HG03520 (cell line): ENCODE data around the gene COX10.

Source experiments
- ATAC-seq: cut with Tn5 transposase; IDR thresholded peaks from one replicate; pipeline ENCODE4 v1.9.1; 2021; ENCODE audit warnings: mild to moderate bottlenecking, moderate library complexity; ENCODE audit not compliant: unreplicated experiment

Gene COX10

DNA sequence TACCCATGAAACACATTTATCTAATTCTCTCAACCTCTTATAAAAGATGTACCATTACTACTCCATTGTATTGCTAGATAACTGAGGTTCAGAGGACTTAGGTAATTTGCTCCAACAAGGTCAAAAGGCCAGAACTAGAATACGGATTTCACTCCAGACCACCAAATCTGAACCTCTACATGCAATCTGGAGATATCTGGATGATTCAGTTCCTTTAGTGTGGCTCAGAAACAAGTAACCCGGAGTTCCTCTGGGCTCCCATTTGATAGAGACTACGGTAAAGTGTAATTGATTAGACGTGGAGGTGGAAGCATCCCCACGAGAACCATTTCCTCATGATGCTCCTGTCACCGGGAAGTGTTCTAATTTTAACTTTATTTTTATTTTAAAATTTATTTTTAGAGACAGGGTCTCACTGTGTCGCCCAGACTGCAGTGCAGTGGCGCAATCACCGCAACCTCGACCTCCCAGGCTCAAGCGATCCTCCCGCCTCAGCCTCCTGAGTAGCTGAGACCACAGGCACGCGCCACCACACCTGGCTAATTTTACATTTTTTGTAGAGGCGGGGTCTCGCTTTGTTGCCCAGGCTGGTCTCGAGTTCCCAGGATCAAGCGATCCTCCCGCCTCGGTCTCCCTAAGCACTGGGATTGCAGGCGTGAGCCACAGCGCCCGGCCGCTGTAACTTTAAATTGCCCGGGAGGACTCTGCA is 608 bp upstream of the COX10 start:
- ATAC-seq, result peak; percentile 8

DNA sequence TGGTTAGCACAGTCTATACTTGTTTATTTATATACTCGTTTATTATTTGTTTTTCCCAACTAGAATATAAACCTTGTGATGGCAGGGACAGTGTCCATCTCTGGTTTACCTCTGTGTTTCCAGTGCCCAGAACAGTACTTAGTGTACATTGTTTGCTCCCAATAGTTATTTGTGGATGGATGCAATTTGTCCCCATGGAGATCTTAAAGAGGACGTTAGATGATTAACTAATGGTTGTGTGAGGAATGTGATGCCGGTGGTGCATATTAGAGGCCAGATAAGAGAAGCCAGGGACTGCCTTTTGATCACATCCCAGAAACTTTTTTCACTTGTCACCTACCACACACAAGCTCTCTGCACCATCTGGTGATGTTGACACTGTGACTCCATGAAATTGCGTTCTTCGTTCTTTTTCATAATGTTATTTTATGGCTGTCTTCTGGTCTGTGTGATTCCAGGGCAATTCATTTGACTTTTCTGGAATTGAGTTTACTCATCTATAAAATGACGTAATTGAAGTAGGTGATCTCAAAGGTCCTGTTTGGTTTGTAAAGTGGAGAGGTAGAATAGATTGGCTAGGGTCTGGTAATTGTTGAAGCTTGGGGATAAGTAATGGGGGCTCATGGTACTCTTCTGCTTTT is 1.2 kb downstream of the COX10 start:
- no peak for ATAC-seq

- no peak for ATAC-seq
Observed at GRCh38 chr17:14072881-14073280, 3.6 kb downstream of the COX10 start.

DNA sequence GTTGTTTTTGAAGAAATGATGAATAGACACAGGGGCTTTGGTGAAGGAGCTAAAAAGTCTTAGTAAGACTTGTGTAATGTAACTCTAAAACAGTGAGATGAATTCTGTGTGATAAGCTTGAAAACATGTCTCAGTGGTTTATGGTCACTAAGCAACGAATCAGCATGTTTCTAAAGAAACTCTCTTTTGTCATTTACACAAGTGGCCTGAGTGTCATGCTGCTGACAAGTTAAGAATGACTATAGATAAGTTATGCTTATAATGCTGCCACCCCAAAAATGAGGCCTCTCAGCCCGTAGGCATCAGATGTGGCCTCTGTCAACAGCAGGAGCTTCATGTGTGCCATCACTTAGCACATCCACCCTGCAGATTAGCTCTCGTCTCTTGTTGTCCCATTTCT is 8.7 kb downstream of the COX10 start:
- ATAC-seq, result no peak

GRCh38 chr17:14080847-14081251 is 11.5 kb downstream of the COX10 start:
- ATAC-seq, result no peak

DNA sequence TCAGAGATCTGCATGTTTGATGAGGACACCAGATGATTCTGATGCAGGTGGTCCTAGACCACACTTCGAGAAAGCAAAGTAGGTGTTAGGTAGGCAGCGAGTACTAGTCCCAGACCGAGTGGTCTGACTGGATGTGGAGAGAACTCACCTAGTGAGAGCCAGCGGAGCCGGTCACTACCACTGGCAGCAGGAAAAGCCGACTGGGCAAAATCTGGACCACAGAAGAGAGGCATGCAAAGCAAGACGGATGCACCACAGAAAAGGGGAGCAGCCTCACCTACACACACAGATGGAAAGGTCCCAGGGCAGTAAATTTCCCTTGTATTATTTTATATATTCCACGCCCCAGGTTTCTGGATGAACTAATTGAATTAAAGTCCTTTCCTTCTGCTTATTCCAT is 13.5 kb downstream of the COX10 start:
- no peak for ATAC-seq

DNA sequence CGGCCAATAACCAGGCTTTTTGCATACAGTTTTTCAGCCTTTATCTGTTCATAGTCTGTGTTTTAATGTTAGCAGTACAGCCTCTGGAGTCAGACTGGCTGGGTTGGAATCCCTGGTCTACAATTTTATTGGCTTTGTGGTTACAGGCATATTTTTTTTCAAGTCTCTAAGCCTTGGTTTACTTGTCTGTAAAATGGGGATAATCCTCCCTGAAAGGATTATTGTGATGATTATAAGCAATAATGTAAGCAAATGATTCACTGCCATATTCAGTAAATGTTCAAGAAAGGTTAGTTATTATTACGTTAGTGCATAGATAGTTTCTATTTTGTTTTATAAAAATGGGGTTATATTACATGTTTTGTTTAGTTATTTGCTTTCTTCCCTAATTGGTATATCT is 15.7 kb downstream of the COX10 start:
- ATAC-seq, result no peak

- ATAC-seq, result no peak
Observed at GRCh38 chr17:14086189-14086588, 16.9 kb downstream of the COX10 start.

- ATAC-seq, result no peak
Observed at GRCh38 chr17:14089179-14089578, 19.9 kb downstream of the COX10 start.

- no peak for ATAC-seq
Observed at GRCh38 chr17:14091367-14091766, 22.1 kb downstream of the COX10 start.

- no peak for ATAC-seq
Observed at GRCh38 chr17:14092808-14093207, 23.5 kb downstream of the COX10 start.

- no peak for ATAC-seq
Observed at GRCh38 chr17:14094676-14095601, 25.6 kb downstream of the COX10 start.

- no peak for ATAC-seq
Observed at GRCh38 chr17:14095631-14096030, 26.3 kb downstream of the COX10 start.

DNA sequence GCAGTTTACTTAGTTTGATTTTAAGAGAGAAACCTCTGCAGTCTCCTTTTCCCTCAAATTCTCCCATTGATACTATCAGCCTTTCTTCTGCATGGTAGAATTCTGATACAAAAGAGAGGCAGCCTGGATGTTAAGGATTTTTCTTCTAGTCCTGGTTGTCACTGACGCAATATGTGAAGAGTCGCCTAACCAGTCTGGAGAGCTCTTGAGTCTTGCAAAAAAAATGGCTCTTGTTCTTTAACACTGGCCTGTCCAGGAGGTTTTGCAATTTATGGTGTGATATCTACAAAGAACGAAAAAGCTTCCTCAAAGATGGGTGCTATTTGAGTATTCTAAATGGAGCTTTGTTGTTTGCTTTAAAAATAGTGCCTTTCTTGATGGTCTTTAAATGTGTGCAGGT is 28.9 kb downstream of the COX10 start:
- ATAC-seq, result no peak

GRCh38 chr17:14101976-14102375 is 32.7 kb downstream of the COX10 start:
- no peak for ATAC-seq

DNA sequence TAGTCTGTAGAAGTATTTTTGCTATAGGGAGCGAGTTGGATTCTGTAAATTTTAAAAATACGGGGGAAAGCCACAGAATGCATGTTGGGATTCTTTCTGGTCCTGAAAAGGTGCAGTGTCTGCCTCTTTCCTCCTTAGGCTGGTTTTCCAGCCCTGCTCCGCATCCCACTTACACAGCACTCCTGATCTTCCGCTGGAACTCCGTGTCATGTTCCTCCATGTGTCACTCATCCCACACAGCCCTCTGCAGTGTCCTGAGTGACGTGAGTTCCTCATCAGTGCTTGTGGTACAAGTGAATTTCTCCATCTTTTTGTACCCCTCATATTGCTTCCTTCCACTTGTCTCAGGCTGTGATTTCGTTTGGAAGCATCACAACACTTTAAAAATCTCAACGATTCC is 34.5 kb downstream of the COX10 start:
- no peak for ATAC-seq

DNA sequence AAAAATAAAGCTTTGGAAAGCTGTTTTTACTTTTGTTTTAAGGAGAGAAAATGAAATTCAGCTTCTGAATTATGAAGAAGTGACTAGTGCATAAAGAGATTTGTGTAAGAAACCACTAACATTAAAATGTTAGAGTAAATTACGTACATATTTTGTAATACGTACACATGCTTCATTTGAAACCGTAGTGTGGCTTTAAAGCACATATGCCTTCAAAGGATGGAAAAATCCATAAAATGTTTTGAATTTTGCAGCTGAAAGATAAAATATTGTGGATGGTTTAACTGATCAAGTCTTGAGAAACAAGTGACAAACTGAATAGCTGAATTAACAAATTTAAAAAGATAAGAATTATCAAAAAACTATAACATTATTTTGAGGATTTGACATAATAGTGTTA is 35.4 kb downstream of the COX10 start:
- ATAC-seq, result no peak

DNA sequence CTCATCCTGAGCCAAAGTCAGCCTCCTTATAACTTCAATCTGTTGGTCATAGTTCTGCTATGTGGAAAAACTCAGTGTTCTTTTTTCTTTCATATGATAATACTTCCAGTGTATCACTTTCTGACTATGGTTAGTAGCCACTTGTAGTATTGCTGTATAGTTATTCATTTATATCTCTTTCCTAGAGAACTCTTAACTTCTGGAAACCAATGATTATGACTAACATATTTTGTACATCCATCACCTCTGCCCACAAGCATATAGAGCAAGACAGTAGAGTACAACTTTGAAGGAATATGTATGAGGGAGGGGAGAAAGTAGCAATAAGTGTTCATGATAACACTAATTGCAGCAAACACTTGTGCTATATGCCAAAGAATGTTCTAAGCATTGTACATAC is 38.6 kb downstream of the COX10 start:
- ATAC-seq, result no peak

DNA sequence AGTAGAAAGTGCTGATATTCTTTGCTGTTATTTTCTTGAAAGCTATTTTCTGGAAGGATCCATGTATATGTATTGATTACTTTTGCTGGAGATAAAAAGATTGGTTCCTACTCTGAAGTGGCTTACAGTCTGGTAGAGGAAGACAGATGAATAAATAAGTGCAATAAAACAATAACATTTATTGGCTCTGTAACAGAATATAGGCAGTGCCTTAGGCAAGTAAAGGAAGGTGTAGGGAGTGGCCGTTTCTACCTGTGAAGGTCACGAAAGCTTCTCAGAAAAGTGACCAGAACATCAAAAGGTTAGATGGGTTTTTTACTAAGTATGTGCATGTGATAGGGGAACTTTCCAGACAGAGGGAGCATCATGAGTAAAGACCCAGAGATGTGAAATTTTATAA is 43.1 kb downstream of the COX10 start:
- ATAC-seq, result no peak

- ATAC-seq, result no peak
Observed at GRCh38 chr17:14113137-14113536, 43.8 kb downstream of the COX10 start.

DNA sequence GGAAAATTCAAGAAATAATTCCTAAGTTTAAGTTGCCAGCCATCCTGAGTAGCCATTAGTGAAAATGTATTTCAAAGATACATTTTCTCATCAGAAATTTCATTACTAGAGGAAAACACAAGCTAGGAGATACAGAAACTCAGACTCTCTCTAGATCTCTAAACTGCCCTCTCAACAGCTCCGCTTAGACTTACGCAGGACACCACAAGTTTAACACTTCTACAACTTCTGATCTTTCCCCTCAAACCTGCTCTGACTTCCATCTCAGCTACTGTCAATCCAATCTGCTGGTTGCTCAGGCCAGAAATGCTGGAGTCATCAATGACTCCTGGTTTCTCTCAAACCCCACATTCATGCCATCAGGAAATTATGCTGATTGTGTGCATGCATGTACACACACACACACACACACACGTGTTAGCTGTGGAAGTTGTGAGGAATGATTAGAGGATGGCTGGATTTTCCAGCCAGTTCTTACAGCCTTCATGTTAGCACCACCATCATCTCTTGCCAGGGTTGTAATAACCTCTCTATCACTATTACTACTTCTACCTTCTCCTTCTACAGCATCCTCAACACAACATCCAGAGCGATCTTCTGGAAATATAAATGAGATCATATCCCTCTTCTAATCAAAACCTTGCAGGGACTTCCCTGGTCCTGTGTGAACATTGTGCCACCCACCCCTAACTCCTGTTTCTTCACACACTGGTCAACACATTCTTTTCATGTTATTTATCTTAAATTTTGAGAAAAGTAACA is 47.1 kb downstream of the COX10 start:
- ATAC-seq, result no peak
